ENCODE measurements around the gene HPCAL1. TPM values are rescaled to one million over a fixed set of nuclear protein-coding genes. Genes with fewer than 3 reads are reported as not detected.

HPCAL1 gene
- total and polyA plus RNA-seq, 2 experiments from 2014 or later: 8.3 to 25.4 TPM

DNA sequence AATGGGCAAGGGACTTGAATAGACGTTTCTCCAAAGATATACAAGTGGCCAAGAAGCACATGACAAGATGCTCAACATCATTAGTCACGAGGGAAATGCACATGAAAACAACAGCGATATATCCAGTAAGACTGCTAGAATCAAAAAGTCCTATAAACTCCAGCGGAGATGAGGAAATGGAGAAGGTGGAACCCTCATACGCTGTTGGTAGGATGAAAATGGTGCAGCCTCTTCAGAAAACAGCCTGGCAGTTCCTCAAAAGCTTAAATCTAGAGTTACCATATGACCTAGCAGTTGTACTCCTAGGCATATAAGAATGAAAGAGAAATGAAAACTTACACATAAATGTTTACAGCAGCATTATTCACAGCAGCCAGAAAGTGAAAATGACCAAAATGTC lies 48.1 kb downstream of the HPCAL1 start (continued):
- TF ChIP-seq, protein P1, sequence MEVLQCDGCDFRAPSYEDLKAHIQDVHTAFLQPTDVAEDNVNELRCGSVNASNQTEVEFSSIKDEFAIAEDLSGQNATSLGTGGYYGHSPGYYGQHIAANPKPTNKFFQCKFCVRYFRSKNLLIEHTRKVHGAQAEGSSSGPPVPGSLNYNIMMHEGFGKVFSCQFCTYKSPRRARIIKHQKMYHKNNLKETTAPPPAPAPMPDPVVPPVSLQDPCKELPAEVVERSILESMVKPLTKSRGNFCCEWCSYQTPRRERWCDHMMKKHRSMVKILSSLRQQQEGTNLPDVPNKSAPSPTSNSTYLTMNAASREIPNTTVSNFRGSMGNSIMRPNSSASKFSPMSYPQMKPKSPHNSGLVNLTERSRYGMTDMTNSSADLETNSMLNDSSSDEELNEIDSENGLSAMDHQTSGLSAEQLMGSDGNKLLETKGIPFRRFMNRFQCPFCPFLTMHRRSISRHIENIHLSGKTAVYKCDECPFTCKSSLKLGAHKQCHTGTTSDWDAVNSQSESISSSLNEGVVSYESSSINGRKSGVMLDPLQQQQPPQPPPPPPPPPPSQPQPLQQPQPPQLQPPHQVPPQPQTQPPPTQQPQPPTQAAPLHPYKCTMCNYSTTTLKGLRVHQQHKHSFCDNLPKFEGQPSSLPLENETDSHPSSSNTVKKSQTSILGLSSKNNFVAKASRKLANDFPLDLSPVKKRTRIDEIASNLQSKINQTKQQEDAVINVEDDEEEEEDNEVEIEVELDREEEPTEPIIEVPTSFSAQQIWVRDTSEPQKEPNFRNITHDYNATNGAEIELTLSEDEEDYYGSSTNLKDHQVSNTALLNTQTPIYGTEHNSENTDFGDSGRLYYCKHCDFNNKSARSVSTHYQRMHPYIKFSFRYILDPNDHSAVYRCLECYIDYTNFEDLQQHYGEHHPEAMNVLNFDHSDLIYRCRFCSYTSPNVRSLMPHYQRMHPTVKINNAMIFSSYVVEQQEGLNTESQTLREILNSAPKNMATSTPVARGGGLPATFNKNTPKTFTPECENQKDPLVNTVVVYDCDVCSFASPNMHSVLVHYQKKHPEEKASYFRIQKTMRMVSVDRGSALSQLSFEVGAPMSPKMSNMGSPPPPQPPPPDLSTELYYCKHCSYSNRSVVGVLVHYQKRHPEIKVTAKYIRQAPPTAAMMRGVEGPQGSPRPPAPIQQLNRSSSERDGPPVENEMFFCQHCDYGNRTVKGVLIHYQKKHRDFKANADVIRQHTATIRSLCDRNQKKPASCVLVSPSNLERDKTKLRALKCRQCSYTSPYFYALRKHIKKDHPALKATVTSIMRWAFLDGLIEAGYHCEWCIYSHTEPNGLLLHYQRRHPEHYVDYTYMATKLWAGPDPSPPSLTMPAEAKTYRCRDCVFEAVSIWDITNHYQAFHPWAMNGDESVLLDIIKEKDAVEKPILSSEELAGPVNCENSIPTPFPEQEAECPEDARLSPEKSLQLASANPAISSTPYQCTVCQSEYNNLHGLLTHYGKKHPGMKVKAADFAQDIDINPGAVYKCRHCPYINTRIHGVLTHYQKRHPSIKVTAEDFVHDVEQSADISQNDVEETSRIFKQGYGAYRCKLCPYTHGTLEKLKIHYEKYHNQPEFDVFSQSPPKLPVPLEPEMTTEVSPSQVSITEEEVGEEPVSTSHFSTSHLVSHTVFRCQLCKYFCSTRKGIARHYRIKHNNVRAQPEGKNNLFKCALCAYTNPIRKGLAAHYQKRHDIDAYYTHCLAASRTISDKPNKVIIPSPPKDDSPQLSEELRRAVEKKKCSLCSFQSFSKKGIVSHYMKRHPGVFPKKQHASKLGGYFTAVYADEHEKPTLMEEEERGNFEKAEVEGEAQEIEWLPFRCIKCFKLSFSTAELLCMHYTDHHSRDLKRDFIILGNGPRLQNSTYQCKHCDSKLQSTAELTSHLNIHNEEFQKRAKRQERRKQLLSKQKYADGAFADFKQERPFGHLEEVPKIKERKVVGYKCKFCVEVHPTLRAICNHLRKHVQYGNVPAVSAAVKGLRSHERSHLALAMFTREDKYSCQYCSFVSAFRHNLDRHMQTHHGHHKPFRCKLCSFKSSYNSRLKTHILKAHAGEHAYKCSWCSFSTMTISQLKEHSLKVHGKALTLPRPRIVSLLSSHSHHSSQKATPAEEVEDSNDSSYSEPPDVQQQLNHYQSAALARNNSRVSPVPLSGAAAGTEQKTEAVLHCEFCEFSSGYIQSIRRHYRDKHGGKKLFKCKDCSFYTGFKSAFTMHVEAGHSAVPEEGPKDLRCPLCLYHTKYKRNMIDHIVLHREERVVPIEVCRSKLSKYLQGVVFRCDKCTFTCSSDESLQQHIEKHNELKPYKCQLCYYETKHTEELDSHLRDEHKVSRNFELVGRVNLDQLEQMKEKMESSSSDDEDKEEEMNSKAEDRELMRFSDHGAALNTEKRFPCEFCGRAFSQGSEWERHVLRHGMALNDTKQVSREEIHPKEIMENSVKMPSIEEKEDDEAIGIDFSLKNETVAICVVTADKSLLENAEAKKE (CRISPR knock-in tag; IDR thresholded peaks at IDR 0.05): no peak
- TF ChIP-seq POLR2AphosphoS5 (IDR thresholded peaks at IDR 0.05; ENCODE audit: low read depth) (no peak), ZNF331 (CRISPR knock-in tag; IDR thresholded peaks at IDR 0.05; ENCODE audit: low read depth) (no peak)

DNA sequence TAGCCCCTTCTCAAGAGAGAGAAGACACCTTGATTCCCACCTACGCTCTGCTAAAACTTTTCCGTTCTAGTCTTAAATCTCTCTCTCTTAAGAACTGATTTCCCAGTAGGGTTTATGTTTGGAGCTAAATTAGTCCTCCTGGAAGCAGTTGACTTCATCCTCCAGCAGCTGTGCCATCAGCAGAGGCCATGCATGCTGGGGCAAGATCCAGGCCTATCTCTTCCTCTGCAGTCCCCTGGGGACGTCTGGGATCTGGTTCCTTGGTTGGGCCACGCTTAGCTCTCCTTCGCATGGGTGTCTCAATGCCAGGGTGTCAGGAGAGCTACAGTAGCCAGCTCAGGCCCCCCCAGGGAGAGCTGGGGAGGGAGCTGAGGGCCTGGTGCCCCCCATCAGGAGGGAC lies 49.7 kb downstream of the HPCAL1 start:
- peaks cover 7% of the 10 kb centered on the region; the same call in 2 of the 3 replicates for H3K4me1 Mint-ChIP-seq
- Histone ChIP-seq H3K79me2 (replicated peaks; ENCODE audit: insufficient read depth) (no peaks in the 10 kb centered on the region), H3K4me2 (no peak overlapping the region)

More for the DNA sequence above, 49.7 kb downstream of the HPCAL1 start:
- H3K27me3 Mint-ChIP-seq (ENCODE audit: insufficient read depth, low read depth, poor library complexity): peaks cover 2% of the 10 kb centered on the region
- H3K36me3 ChIP-seq (ENCODE audit: insufficient read depth): no peaks in the 10 kb centered on the region
- H3K9me3 Mint-ChIP-seq: no peaks in the 10 kb centered on the region
- 0 out of 2 replicates have a peak, but pooled peaks cover 3% of the 10 kb centered on the region for H3K4me1 ChIP-seq (ENCODE audit: insufficient read depth)
- TF ChIP-seq, protein P2, sequence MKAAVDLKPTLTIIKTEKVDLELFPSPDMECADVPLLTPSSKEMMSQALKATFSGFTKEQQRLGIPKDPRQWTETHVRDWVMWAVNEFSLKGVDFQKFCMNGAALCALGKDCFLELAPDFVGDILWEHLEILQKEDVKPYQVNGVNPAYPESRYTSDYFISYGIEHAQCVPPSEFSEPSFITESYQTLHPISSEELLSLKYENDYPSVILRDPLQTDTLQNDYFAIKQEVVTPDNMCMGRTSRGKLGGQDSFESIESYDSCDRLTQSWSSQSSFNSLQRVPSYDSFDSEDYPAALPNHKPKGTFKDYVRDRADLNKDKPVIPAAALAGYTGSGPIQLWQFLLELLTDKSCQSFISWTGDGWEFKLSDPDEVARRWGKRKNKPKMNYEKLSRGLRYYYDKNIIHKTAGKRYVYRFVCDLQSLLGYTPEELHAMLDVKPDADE (IDR thresholded peaks at IDR 0.05): no peak
- TF ChIP-seq CREB1 (CRISPR knock-in tag; IDR thresholded peaks at IDR 0.05; ENCODE audit: low read depth) (no peak), POLR2AphosphoS5 (IDR thresholded peaks at IDR 0.05; ENCODE audit: low read depth) (no peak)
- H3K4me3 ChIP-seq: no peak overlapping the region
- H4K20me1 ChIP-seq (replicated peaks; ENCODE audit: insufficient read depth): no peaks in the 10 kb centered on the region; the same call in 1 of the 2 replicates
- no peak for ATAC-seq
- H3K27ac Mint-ChIP-seq: no peak overlapping the region
- H3F3A ChIP-seq (replicated peaks; ENCODE audit: low read depth): no peaks in the 10 kb centered on the region
- H2AFZ ChIP-seq: no peak overlapping the region
- no peak overlapping the region for H3K4me3 Mint-ChIP-seq
- H3K36me3 Mint-ChIP-seq (ENCODE audit: low read depth): no peaks in the 10 kb centered on the region
- no peak overlapping the region for H3K27ac ChIP-seq (ENCODE audit: low read depth)
- DNase-seq (ENCODE audit: low spot score): no peak
- H3K27me3 ChIP-seq (ENCODE audit: insufficient read depth): no peaks in the 10 kb centered on the region
- H3K9me2 ChIP-seq (ENCODE audit: insufficient read depth): no peaks in the 10 kb centered on the region

Data from GM23338 (cell line).